Osteocyte (in vitro differentiated cells): Measurements from ENCODE around the gene TRIM27. TPM values are rescaled to one million over a fixed set of nuclear protein-coding genes. Genes with fewer than 3 reads are reported as not detected.
A peak's percentile ranks its signal among the peaks of the same experiment; 100 is the strongest.
"Not testable (repeated sequence)": the region's sequence is repeated elsewhere in the genome, so short reads cannot be mapped to it uniquely, and the experiment has no call there.

Source experiments
- DNase-seq: peaks from one replicate; pipeline ENCODE4 v3.0.0; 2021; ENCODE audit warnings: mixed read lengths; ENCODE audit not compliant: unreplicated experiment; ENCODE audit errors: extremely low spot score
- H3K27ac Mint-ChIP-seq: one replicate; pipeline ENCODE4 v1.8.0; 2021; ENCODE audit warnings: mild to moderate bottlenecking, mixed read lengths; ENCODE audit not compliant: unreplicated experiment
- H3K27me3 Mint-ChIP-seq: one replicate; pipeline ENCODE4 v1.8.0; 2021; ENCODE audit warnings: mixed read lengths; ENCODE audit not compliant: unreplicated experiment
- H3K36me3 Mint-ChIP-seq: one replicate; pipeline ENCODE4 v1.8.0; 2021; ENCODE audit warnings: mixed read lengths; ENCODE audit not compliant: unreplicated experiment
- H3K4me1 Mint-ChIP-seq: one replicate; pipeline ENCODE4 v1.8.0; 2021; ENCODE audit warnings: mixed read lengths; ENCODE audit not compliant: unreplicated experiment
- H3K4me3 Mint-ChIP-seq: one replicate; pipeline ENCODE4 v1.8.0; 2021; ENCODE audit warnings: mild to moderate bottlenecking, moderate library complexity, mixed read lengths; ENCODE audit not compliant: unreplicated experiment
- H3K9me3 Mint-ChIP-seq: one replicate; pipeline ENCODE4 v1.8.0; 2021; ENCODE audit warnings: mixed read lengths; ENCODE audit not compliant: unreplicated experiment
- long read RNA-seq: library from polyadenylated mRNA; unstranded; transcript quantifications from one replicate; pipeline ENCODE4 v2.0.0, GENCODE V29; 2021
- total RNA-seq: library from RNA; stranded (reverse); gene quantifications from 2 replicates; pipeline ENCODE4 v1.2.1, GENCODE V29; 2021
- TF ChIP-seq, protein P1 (sequence below): fragments of 200-600 bp; sonication (generic); IDR thresholded peaks from 2 replicates; pipeline ENCODE4 v1.5.0; 2021; ENCODE audit warnings: antibody characterized with exemption, mild to moderate bottlenecking, moderate library complexity

TRIM27 gene, protein sequence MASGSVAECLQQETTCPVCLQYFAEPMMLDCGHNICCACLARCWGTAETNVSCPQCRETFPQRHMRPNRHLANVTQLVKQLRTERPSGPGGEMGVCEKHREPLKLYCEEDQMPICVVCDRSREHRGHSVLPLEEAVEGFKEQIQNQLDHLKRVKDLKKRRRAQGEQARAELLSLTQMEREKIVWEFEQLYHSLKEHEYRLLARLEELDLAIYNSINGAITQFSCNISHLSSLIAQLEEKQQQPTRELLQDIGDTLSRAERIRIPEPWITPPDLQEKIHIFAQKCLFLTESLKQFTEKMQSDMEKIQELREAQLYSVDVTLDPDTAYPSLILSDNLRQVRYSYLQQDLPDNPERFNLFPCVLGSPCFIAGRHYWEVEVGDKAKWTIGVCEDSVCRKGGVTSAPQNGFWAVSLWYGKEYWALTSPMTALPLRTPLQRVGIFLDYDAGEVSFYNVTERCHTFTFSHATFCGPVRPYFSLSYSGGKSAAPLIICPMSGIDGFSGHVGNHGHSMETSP
- total RNA-seq = 55.7 and 58.3 TPM in 2 replicates
- long read RNA-seq, transcript TRIM27-202 (8 exons, 2,967 nt) = major isoform, 48 of 59 reads
- long read RNA-seq, partial matches to known transcripts = 8 of 59 reads
- long read RNA-seq, other reads (novel, unspliced or antisense) = 2 of 59 reads

DNA sequence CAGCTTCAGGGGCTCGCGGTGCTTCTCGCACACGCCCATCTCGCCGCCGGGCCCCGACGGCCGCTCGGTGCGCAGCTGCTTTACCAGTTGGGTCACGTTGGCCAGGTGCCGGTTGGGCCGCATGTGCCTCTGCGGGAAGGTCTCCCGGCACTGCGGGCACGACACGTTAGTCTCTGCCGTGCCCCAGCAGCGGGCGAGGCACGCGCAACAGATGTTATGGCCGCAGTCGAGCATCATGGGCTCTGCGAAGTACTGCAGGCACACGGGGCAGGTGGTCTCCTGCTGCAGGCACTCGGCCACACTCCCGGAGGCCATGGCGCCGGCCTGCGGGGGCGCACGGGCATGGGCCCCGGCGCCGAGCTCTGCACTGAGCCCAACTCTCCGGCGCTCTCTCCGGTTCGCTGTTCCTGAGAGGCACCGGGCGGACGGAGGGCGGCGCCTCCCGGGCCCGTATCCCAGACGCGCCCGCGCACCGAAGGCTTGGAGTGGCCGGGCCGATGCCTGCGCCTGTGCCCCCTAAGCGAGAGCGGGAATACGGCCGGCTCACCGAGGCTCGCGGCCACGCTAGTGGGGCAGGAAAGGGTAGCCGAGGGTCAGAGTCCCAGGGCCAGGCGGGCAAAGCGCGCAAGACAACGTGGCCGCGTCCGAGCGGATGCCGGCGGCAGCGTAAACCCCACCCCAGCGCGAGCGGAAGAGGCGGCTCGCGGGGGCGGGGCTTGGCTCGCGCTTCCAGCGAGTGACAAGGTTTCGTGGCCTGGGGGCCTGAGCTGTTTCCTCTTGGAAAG, at the start of gene TRIM27:
Gene TRIM27, minus strand, starts transcription at position 668 of the 785 bp plus-strand sequence. Its CDS starts 353 bp downstream, at position 315.
- H3K4me3 Mint-ChIP-seq = peak within 1 kb of the TSS; percentile 93
- no peaks in the 10 kb centered on the region for H3K9me3 Mint-ChIP-seq
- H3K36me3 Mint-ChIP-seq = peaks cover 27% of the 10 kb centered on the region
- H3K27me3 Mint-ChIP-seq = no peaks in the 10 kb centered on the region
- TF ChIP-seq, protein P1, sequence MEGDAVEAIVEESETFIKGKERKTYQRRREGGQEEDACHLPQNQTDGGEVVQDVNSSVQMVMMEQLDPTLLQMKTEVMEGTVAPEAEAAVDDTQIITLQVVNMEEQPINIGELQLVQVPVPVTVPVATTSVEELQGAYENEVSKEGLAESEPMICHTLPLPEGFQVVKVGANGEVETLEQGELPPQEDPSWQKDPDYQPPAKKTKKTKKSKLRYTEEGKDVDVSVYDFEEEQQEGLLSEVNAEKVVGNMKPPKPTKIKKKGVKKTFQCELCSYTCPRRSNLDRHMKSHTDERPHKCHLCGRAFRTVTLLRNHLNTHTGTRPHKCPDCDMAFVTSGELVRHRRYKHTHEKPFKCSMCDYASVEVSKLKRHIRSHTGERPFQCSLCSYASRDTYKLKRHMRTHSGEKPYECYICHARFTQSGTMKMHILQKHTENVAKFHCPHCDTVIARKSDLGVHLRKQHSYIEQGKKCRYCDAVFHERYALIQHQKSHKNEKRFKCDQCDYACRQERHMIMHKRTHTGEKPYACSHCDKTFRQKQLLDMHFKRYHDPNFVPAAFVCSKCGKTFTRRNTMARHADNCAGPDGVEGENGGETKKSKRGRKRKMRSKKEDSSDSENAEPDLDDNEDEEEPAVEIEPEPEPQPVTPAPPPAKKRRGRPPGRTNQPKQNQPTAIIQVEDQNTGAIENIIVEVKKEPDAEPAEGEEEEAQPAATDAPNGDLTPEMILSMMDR = no peak
- peaks cover 22% of the 10 kb centered on the region for H3K4me1 Mint-ChIP-seq
- peak within 1 kb of the TSS; percentile 92 for H3K27ac Mint-ChIP-seq
- peak; percentile 94 for DNase-seq

DNA sequence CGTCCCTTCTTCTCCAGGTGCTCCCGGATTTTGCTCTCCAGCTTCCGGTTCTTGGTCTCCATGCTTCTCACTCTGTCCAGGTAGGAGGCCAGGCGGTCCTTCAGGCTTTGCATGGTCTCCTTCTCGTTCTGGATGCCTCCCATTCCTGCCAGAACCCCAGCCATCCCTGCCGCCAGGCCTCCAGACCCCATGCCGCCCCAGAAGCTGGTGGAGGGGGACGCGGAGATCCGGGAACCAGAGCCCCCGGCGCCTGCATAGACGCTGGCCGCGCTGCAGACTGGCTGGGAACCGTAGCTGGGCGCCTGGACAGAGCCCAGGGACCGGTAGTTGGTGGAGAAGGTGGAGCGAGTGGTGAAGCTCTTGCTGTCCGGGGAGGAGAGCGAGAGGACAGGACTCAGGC, 46.3 kb upstream of the TRIM27 start:
- H3K36me3 Mint-ChIP-seq, H3K27ac Mint-ChIP-seq, H3K4me1 Mint-ChIP-seq, DNase-seq, H3K4me3 Mint-ChIP-seq: not testable (repeated sequence)
- Mint-ChIP-seq H3K27me3 (peaks cover 20% of the 10 kb centered on the region), H3K9me3 (peaks cover 20% of the 10 kb centered on the region)

DNA sequence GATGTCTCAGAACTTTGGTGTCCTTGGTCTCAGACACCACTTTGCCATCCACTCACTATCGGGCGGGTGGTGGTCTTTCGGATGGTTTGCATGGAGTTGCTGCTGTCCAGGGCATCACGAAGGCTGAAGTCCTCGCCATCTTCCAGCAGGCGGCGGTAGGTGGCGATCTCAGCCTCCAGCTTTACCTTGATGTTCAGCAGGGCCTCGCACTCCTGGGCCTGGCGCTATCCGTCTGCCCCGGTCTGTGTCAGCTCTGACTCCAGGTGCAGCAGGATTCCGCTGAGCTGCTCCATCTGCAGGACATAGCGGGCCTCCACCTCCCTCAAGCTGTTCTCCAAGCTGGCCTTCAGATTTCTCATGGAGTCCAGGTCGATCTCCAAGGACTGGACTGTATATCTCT, 45.3 kb upstream of the TRIM27 start:
- Mint-ChIP-seq H3K27me3 (peaks cover 24% of the 10 kb centered on the region), H3K4me1 (no peaks in the 10 kb centered on the region), H3K27ac (no peak overlapping the region), H3K36me3 (peaks cover 2% of the 10 kb centered on the region), H3K4me3 (no peak overlapping the region), H3K9me3 (peaks cover 20% of the 10 kb centered on the region)
- TF ChIP-seq, protein P1 = no peak
- DNase-seq = no peak

DNA sequence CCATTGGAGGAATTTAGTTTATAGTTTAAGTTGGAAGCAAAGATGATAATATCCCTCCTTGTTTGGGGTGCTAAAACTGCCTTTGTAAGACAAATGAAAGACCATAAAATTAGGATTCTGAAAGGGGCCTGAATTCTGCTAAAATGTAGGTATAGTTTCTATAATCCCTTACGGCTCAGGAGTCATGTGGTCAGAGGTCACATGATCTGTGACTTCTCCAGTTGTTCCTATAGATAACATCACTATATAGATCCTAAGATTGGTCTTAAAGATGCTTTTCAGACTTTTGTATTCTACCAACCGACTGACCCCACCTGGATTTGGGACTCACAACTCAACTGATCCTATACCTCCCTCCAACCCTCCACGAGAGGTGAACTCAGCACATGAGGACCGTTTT, 44.7 kb upstream of the TRIM27 start:
- H3K4me3 Mint-ChIP-seq = no peak overlapping the region
- peaks cover 28% of the 10 kb centered on the region for H3K27me3 Mint-ChIP-seq
- TF ChIP-seq, protein P1 = no peak
- no peaks in the 10 kb centered on the region for H3K4me1 Mint-ChIP-seq
- H3K27ac Mint-ChIP-seq = no peak overlapping the region
- peaks cover 2% of the 10 kb centered on the region for H3K36me3 Mint-ChIP-seq
- no peak for DNase-seq
- H3K9me3 Mint-ChIP-seq = peaks cover 20% of the 10 kb centered on the region

DNA sequence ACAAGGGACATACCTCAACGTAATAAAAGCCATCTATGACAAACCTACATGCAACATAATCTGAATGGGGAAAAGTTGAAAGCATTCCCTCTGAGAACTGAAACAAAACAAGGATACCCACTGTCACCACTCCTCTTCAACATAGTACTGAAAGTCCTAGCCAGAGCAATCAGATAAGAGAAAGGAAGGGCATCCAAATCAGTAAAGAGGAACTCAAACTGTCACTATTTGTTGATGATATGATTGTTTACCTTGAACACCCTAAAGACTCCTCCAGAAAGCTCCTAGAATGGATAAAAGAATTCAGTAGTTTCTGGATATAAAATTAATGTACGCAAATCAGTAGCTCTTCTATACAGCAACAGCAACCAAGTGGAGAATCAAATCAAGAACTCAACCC, 41.9 kb upstream of the TRIM27 start:
- Mint-ChIP-seq H3K36me3 (peaks cover 2% of the 10 kb centered on the region), H3K27me3 (peaks cover 28% of the 10 kb centered on the region), H3K9me3 (peaks cover 20% of the 10 kb centered on the region), H3K4me3 (no peak overlapping the region), H3K27ac (no peak overlapping the region), H3K4me1 (no peaks in the 10 kb centered on the region)
- TF ChIP-seq, protein P1 = no peak
- DNase-seq = no peak
